ENCODE data around the gene DNAJB1. TPM values are rescaled to one million over a fixed set of nuclear protein-coding genes. Genes with fewer than 3 reads are reported as not detected.
A peak's percentile ranks its signal among the peaks of the same experiment; 100 is the strongest.

Gene DNAJB1
- total and polyA plus RNA-seq, 2 of the 13 experiments (the other 11 are each of a cell fraction or from before 2014, with no cell fraction given) = 87.5 to 97.3 TPM

DNA sequence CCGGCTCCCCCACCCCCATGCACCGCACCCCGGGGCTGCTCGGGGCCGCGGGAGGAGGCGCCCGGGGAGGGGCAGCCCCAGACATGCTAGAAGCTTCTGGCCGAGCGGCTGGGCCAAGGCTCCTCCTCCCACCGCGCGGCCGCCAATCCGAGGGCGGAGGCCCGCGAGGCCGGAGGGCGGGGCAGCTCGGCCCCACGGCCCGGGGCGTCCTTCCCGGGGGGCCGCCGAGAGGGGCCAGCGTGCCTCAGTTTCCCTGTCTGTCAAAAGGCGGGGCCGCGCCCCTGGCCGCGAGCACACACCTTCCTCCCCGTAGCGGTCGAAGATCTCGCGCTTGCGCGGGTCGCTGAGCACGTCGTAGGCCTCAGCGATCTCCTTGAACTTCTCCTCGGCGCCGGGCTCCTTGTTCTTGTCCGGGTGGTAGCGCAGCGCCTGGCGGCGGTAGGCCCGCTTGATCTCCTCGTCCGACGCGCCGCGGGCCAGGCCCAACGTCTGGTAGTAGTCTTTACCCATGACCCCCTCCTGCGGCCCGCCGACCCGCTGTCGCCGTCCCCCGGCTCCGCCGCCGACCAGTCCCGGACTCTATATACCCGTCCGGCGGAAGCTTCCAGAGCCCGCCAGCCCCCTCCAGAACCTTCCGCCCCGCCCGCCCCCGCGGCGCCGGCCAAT lies at the start of gene DNAJB1 (continued):
- no peak for TF ChIP-seq ETV5 (CRISPR knock-in tag; IDR thresholded peaks at IDR 0.05; ENCODE audit: borderline replicate concordance)
- TF ChIP-seq TCF12 (IDR thresholded peaks at IDR 0.05) = no peak
- 0 out of 2 replicates have a peak, but pooled peaks have one; percentile 28 for TF ChIP-seq TCF12 (CRISPR knock-in tag; IDR thresholded peaks at IDR 0.05)
- no peak; the same call in 1 of the 2 replicates for TF ChIP-seq NFATC3 (CRISPR knock-in tag; IDR thresholded peaks at IDR 0.05)
- no peak for TF ChIP-seq MAFF (IDR thresholded peaks at IDR 0.05; ENCODE audit: low read depth, low read length)
- TF ChIP-seq PATZ1 (CRISPR knock-in tag; IDR thresholded peaks at IDR 0.05) = peak; percentile 62; the same call in 1 of the 2 replicates
- TF ChIP-seq, protein P1, sequence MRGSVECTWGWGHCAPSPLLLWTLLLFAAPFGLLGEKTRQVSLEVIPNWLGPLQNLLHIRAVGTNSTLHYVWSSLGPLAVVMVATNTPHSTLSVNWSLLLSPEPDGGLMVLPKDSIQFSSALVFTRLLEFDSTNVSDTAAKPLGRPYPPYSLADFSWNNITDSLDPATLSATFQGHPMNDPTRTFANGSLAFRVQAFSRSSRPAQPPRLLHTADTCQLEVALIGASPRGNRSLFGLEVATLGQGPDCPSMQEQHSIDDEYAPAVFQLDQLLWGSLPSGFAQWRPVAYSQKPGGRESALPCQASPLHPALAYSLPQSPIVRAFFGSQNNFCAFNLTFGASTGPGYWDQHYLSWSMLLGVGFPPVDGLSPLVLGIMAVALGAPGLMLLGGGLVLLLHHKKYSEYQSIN (CRISPR knock-in tag; IDR thresholded peaks at IDR 0.05; ENCODE audit: borderline replicate concordance) = no peak
- 0 out of 2 replicates have a peak, but pooled peaks have one; percentile 71 for TF ChIP-seq ESRRA (CRISPR knock-in tag; IDR thresholded peaks at IDR 0.05; ENCODE audit: low read depth)
- peak; percentile 48; the same call in 1 of the 2 replicates for TF ChIP-seq ATF3 (CRISPR knock-in tag; IDR thresholded peaks at IDR 0.05)
- peak; percentile 38 for TF ChIP-seq FOXO1 (CRISPR knock-in tag; IDR thresholded peaks at IDR 0.05)
- 0 out of 2 replicates have a peak, but pooled peaks have one; percentile 86 for TF ChIP-seq CHCHD3 (CRISPR knock-in tag; IDR thresholded peaks at IDR 0.05)
- TF ChIP-seq NFKBIZ (CRISPR knock-in tag; IDR thresholded peaks at IDR 0.05) = peak; percentile 37
- TF ChIP-seq, protein P2, sequence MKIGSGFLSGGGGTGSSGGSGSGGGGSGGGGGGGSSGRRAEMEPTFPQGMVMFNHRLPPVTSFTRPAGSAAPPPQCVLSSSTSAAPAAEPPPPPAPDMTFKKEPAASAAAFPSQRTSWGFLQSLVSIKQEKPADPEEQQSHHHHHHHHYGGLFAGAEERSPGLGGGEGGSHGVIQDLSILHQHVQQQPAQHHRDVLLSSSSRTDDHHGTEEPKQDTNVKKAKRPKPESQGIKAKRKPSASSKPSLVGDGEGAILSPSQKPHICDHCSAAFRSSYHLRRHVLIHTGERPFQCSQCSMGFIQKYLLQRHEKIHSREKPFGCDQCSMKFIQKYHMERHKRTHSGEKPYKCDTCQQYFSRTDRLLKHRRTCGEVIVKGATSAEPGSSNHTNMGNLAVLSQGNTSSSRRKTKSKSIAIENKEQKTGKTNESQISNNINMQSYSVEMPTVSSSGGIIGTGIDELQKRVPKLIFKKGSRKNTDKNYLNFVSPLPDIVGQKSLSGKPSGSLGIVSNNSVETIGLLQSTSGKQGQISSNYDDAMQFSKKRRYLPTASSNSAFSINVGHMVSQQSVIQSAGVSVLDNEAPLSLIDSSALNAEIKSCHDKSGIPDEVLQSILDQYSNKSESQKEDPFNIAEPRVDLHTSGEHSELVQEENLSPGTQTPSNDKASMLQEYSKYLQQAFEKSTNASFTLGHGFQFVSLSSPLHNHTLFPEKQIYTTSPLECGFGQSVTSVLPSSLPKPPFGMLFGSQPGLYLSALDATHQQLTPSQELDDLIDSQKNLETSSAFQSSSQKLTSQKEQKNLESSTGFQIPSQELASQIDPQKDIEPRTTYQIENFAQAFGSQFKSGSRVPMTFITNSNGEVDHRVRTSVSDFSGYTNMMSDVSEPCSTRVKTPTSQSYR (CRISPR knock-in tag; IDR thresholded peaks at IDR 0.05; ENCODE audit: borderline replicate concordance) = no peak; the same call in none of the 2 replicates
- no peak for TF ChIP-seq CEBPZ (IDR thresholded peaks at IDR 0.05; ENCODE audit: low read length)
- peak; percentile 35; the same call in 1 of the 2 replicates for TF ChIP-seq ZNF143 (CRISPR knock-in tag; IDR thresholded peaks at IDR 0.05)
- no peak for TF ChIP-seq HNF4G (IDR thresholded peaks at IDR 0.05; ENCODE audit: borderline replicate concordance, low read depth, low read length)
- TF ChIP-seq HNF4G (CRISPR knock-in tag; IDR thresholded peaks at IDR 0.05; ENCODE audit: borderline replicate concordance, low read depth) = peak; percentile 45; the same call in 1 of the 2 replicates
- peak; percentile 95 for TF ChIP-seq ZFY (CRISPR knock-in tag; IDR thresholded peaks at IDR 0.05)
